Measurements from ENCODE around the gene ADGRG7. TPM values are rescaled to one million over a fixed set of nuclear protein-coding genes. Genes with fewer than 3 reads are reported as not detected.
A peak's percentile ranks its signal among the peaks of the same experiment; 100 is the strongest.

ADGRG7 gene
- total RNA-seq, 1 donor from 2014 or later = not detected

GRCh38 chr3:100706365-100706764, 97.0 kb downstream of the ADGRG7 start:
- H3K36me3 Mint-ChIP-seq (ENCODE audit: low read depth) = peaks cover 11% of the 10 kb centered on the region
- intact Hi-C loops (cut with micrococcal nuclease) = loop anchor here (5.0 kb wide), 1 partner anchor 866 kb away; the partner anchor contains the start of gene PCNP
- peaks cover 19% of the 10 kb centered on the region for H3K4me1 Mint-ChIP-seq
- no peak overlapping the region for H3K27ac Mint-ChIP-seq
- DNase-seq = no peak
- peaks cover 4% of the 10 kb centered on the region for H3K27me3 Mint-ChIP-seq
- H3K9me3 Mint-ChIP-seq = peaks cover 12% of the 10 kb centered on the region
- H3K4me3 Mint-ChIP-seq = no peak overlapping the region

- H3K9me3 Mint-ChIP-seq = peaks cover 12% of the 10 kb centered on the region
- peaks cover 24% of the 10 kb centered on the region for H3K36me3 Mint-ChIP-seq (ENCODE audit: low read depth)
- intact Hi-C loops (cut with micrococcal nuclease) = loop anchor here (5.0 kb wide), 1 partner anchor 864 kb away; the partner anchor contains the start of gene PCNP
- peak overlapping the region; percentile 88 for H3K4me3 Mint-ChIP-seq
- H3K27me3 Mint-ChIP-seq = peaks cover under 1% of the 10 kb centered on the region
- no peak for DNase-seq
- peak overlapping the region; percentile 94 for H3K27ac Mint-ChIP-seq
- H3K4me1 Mint-ChIP-seq = peaks cover 30% of the 10 kb centered on the region
Measured at GRCh38 chr3:100708644-100708988, 99.2 kb downstream of the ADGRG7 start.

DNA sequence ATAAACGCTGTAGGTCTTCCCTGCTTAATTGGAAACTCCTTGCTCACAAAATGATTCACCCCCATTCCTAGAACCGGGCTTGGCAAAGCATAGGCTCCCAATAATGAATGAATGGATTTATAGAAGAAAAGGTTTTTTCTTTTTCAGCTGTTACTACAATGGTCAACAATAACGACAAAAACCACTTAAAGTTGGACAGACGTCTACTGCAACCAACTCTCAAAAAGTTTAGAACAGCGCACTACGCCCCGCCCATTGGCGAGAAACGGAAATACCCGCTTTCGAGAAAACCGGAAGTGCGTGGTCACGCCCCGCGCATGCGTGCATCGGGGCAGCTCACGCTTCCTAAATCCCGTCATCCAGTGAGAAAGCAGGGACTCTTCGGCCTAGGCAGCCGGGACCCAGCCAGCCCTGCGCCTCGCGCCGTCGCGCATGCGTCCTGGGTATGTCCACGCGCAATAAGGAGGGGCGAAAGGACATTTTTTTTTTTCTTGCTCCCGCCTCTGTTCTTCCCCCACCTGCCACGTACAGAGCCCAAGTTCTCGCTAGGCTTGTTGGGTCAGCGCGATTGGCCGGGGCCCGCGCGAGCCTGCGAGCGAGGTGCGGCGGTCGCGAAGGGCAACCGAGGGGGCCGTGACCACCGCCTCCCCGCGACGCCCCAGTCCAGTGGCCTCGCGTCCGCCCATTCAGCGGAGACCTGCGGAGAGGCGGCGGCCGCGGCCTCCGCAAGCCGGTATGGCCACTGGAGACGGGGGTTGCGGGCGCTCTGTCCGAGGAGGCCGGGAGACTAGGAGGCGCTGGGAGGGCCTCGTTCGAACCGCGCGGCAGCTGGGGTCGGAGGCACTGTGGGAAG, 99.8 kb downstream of the ADGRG7 start, which contains the start of gene TFG:
TSS of gene TFG (plus strand) at position 506 of the 853 bp plus-strand sequence. CDS start 4,192 bp downstream, outside the sequence.
- peak within 1 kb of the TSS; percentile 94 for H3K27ac Mint-ChIP-seq
- H3K36me3 Mint-ChIP-seq (ENCODE audit: low read depth) = peaks cover 29% of the 10 kb centered on the region
- H3K4me3 Mint-ChIP-seq = peak within 1 kb of the TSS; percentile 88
- peaks cover 12% of the 10 kb centered on the region for H3K9me3 Mint-ChIP-seq
- DNase-seq = peak; percentile 100
- H3K27me3 Mint-ChIP-seq = no peaks in the 10 kb centered on the region
- peaks cover 33% of the 10 kb centered on the region for H3K4me1 Mint-ChIP-seq
- intact Hi-C loops (cut with micrococcal nuclease) = loop anchor here (1.0 to 5.0 kb wide), 3 partner anchors 58 to 863 kb away; partner anchors contain the start of genes LNP1, PCNP and TOMM70

GRCh38 chr3:100709842-100710260, 100.5 kb downstream of the ADGRG7 start:
- DNase-seq = peak; percentile 81
- H3K4me1 Mint-ChIP-seq = peaks cover 35% of the 10 kb centered on the region
- intact Hi-C loops (cut with micrococcal nuclease) = loop anchor here (1.0 to 10.0 kb wide), 10 partner anchors 45 to 966 kb away; partner anchors contain the start of genes LNP1, NIT2, PCNP and SENP7
- H3K4me3 Mint-ChIP-seq = peak overlapping the region; percentile 88
- peak overlapping the region; percentile 94 for H3K27ac Mint-ChIP-seq
- H3K27me3 Mint-ChIP-seq = no peaks in the 10 kb centered on the region
- peaks cover 12% of the 10 kb centered on the region for H3K9me3 Mint-ChIP-seq
- peaks cover 32% of the 10 kb centered on the region for H3K36me3 Mint-ChIP-seq (ENCODE audit: low read depth)

DNA sequence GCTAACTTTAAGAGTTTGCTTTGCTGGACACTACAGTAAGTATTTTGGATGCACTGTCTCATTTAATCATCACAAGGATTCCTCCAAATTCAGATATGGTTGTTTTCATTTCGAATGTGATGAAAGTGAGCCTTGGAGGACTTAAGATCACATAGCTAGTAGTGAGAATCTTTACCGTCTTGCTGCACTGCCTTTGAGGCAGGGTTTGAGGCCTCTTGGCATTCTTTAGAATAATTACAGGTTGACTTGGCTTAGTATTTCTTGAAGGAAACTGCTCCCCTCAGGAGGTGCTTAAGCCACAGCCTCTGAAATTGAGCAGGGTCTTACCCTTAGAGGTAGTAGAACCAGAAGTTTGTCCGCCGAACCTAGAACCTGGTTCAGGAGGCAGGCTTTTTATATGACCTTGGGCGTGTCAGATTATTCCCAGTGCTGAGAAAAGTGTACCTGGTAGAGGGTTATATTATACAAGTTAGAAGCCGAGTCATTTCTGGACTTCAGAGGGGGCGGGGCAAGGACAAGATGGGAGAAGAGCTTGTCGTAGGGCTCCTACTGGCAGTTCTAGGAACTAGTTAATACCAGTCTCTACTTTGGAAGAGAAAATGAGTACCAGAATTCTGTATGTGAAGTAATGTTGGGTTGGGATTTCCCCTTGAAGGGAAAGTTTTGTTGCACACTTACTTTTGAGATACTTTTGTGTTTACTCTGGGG, 101.0 kb downstream of the ADGRG7 start:
- Mint-ChIP-seq H3K27ac (peak overlapping the region; percentile 92), H3K36me3 (ENCODE audit: low read depth) (peaks cover 37% of the 10 kb centered on the region), H3K4me3 (peak overlapping the region; percentile 88), H3K9me3 (peaks cover 12% of the 10 kb centered on the region), H3K27me3 (no peaks in the 10 kb centered on the region), H3K4me1 (peaks cover 40% of the 10 kb centered on the region)
- peak; percentile 90 for DNase-seq
- intact Hi-C loops (cut with micrococcal nuclease) = loop anchor here (1.0 to 10.0 kb wide), 7 partner anchors 45 to 966 kb away; partner anchors contain the start of genes NIT2, SENP7 and TBC1D23

DNA sequence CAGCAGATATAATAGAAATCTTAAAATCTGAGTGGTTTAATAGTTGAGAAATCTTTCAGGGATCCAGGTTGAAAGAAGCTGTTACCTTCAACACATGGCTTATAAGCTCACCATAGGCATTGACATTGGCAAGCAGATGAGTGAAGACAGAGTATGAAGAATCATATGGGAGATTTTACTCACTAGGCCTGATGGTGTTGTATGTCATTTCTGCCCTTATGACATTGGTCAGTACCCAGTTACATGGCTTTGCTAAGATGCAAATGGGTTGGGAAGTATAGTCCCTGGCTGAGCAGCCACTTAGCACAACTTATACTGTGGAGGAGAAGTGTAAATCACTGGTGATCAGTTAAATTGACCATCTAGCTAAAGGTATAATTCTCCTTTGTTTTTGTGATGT, 105.8 kb downstream of the ADGRG7 start:
- Mint-ChIP-seq H3K27ac (no peak overlapping the region), H3K9me3 (peaks cover 6% of the 10 kb centered on the region)
- intact Hi-C loops (cut with micrococcal nuclease) = loop anchor here (10.0 kb wide), 1 partner anchor 450 kb away; the partner anchor contains the start of gene TBC1D23

DNA sequence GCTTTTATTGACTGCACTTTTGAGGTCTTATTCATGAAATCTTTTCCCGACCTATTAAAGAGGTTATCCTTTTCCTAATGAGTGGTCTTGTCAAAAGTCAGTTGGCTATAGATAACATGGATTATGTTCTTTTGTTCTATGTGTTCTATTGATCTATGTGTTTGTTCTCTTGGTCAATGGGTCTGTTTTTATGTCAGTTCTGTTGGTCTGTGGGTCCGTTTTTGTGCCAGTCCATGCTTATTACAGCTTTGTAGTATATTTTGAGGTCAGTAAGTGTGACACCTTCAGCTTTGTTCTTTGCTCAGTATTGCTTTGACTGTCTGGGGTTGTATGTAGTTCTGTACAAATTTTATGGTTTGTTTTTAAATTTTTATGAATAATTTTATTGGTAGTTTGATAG, 107.7 kb downstream of the ADGRG7 start:
- intact Hi-C loops (cut with micrococcal nuclease) = loop anchor here (10.0 kb wide), 1 partner anchor 452 kb away; the partner anchor contains the start of gene TBC1D23
- H3K27me3 Mint-ChIP-seq = no peaks in the 10 kb centered on the region
- peaks cover 72% of the 10 kb centered on the region for H3K36me3 Mint-ChIP-seq (ENCODE audit: low read depth)
- DNase-seq = no peak
- H3K9me3 Mint-ChIP-seq = no peaks in the 10 kb centered on the region
- H3K27ac Mint-ChIP-seq = peak overlapping the region; percentile 78
- no peak overlapping the region for H3K4me3 Mint-ChIP-seq
- H3K4me1 Mint-ChIP-seq = peaks cover 46% of the 10 kb centered on the region

More for the DNA sequence above, 105.8 kb downstream of the ADGRG7 start:
- Mint-ChIP-seq H3K4me3 (no peak overlapping the region), H3K4me1 (peaks cover 56% of the 10 kb centered on the region), H3K36me3 (ENCODE audit: low read depth) (peaks cover 72% of the 10 kb centered on the region), H3K27me3 (no peaks in the 10 kb centered on the region)
- no peak for DNase-seq

- no peaks in the 10 kb centered on the region for H3K9me3 Mint-ChIP-seq
Measured at GRCh38 chr3:100717637-100718487, 108.5 kb downstream of the ADGRG7 start.

GRCh38 chr3:100719136-100719535, 109.7 kb downstream of the ADGRG7 start:
- intact Hi-C loops (cut with micrococcal nuclease) = loop anchor here (10.0 kb wide), 1 partner anchor 454 kb away; the partner anchor contains the start of gene TBC1D23
- DNase-seq = no peak
- no peaks in the 10 kb centered on the region for H3K9me3 Mint-ChIP-seq
- H3K27ac Mint-ChIP-seq = no peak overlapping the region
- peaks cover 68% of the 10 kb centered on the region for H3K36me3 Mint-ChIP-seq (ENCODE audit: low read depth)
- H3K4me3 Mint-ChIP-seq = no peak overlapping the region
- peaks cover 38% of the 10 kb centered on the region for H3K4me1 Mint-ChIP-seq
- no peaks in the 10 kb centered on the region for H3K27me3 Mint-ChIP-seq

More at GRCh38 chr3:100717637-100718487, 108.5 kb downstream of the ADGRG7 start:
- no peaks in the 10 kb centered on the region for H3K27me3 Mint-ChIP-seq
- intact Hi-C loops (cut with micrococcal nuclease) = loop anchor here (10.0 kb wide), 1 partner anchor 453 kb away; the partner anchor contains the start of gene TBC1D23
- H3K4me3 Mint-ChIP-seq = no peak overlapping the region
- H3K4me1 Mint-ChIP-seq = peaks cover 42% of the 10 kb centered on the region
- peaks cover 72% of the 10 kb centered on the region for H3K36me3 Mint-ChIP-seq (ENCODE audit: low read depth)
- no peak for DNase-seq
- H3K27ac Mint-ChIP-seq = no peak overlapping the region

DNA sequence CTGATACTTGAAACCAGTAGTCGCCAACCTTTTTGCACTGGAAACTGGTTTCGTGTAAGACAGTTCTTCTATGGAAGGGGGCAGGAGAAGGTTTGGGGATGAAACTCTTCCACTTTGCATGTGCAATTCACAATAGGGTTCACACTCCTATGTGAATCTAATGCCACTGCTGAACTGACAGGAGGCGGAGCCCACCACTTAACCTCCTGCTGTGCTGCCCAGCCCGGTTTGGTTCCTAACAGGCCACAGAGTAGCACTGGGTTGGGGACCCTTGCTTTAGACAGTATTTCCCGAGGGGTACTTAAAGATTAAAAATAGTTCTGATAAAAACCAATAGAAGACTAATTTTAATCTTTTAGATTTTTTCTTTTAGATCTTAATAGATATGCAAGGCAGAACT, 111.0 kb downstream of the ADGRG7 start:
- Mint-ChIP-seq H3K27me3 (no peaks in the 10 kb centered on the region), H3K36me3 (ENCODE audit: low read depth) (peaks cover 66% of the 10 kb centered on the region), H3K9me3 (no peaks in the 10 kb centered on the region), H3K4me3 (no peak overlapping the region), H3K4me1 (peaks cover 31% of the 10 kb centered on the region), H3K27ac (no peak overlapping the region)
- intact Hi-C loops (cut with micrococcal nuclease) = no loop called here
- DNase-seq = no peak

- Mint-ChIP-seq H3K4me3 (no peak overlapping the region), H3K4me1 (peaks cover 25% of the 10 kb centered on the region), H3K27me3 (no peaks in the 10 kb centered on the region), H3K27ac (no peak overlapping the region), H3K36me3 (ENCODE audit: low read depth) (peaks cover 60% of the 10 kb centered on the region), H3K9me3 (no peaks in the 10 kb centered on the region)
- intact Hi-C loops (cut with micrococcal nuclease) = loop anchor here (2.0 kb wide), 1 partner anchor 13 kb away; no protein-coding TSS in a partner anchor
- no peak for DNase-seq
Measured at GRCh38 chr3:100725935-100726513, 116.6 kb downstream of the ADGRG7 start.

DNA sequence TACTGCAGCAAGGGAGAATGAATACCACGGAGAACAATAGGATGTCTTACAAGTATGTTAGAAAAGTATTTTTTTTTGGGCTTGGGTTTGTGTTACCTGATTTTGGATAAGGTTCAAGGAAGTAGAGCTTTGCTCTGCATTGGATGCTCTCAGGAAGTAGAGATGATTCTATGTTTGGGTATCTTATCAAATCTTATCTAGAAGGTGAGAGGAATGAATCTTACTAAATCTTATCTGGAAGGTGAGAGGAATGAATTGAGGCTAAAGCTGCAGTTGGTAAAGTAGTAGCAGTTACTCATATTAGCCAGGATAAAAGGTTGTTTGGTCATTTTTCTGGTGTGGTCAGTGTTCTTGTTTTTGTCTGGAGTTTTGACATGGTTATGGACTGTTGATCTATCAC, 117.3 kb downstream of the ADGRG7 start:
- Mint-ChIP-seq H3K4me1 (peaks cover 25% of the 10 kb centered on the region), H3K36me3 (ENCODE audit: low read depth) (peaks cover 57% of the 10 kb centered on the region), H3K9me3 (no peaks in the 10 kb centered on the region), H3K27ac (peak overlapping the region; percentile 27), H3K27me3 (no peaks in the 10 kb centered on the region), H3K4me3 (no peak overlapping the region)
- DNase-seq = no peak
- intact Hi-C loops (cut with micrococcal nuclease) = loop anchor here (2.0 kb wide), 1 partner anchor 14 kb away; no protein-coding TSS in a partner anchor
